ENCODE results near the gene PRRT1.

DNA sequence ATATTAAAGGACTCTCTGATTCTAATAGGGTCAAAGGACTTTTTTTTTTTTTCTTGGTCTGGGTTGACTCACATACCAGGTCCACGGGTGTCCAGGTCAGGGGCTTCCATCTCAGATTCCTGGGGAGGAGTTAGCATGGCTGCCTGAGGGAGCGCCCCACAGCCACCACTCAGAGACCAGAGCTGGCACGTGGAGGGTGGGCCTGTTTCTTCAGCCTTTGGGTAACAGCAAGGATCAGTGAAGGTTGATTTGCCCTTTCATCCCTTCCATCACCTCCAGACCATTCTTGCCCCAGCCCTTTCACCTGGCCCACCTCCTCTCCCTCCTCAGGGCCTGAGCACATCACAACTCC lies 46.6 kb upstream of the PRRT1 start:
- TF ChIP-seq, protein P1, sequence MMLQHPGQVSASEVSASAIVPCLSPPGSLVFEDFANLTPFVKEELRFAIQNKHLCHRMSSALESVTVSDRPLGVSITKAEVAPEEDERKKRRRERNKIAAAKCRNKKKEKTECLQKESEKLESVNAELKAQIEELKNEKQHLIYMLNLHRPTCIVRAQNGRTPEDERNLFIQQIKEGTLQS (IDR thresholded peaks at IDR 0.05), result no peak
- TF ChIP-seq CTCF (IDR thresholded peaks at IDR 0.05; ENCODE audit: low read depth, low read length, missing input control) (no peak), SP1 (IDR thresholded peaks at IDR 0.05) (no peak), YY1 (IDR thresholded peaks at IDR 0.05) (no peak), JUND (IDR thresholded peaks at IDR 0.05) (no peak), HNF4A (conservative IDR thresholded peaks at IDR 0.05) (no peak), HNF4G (IDR thresholded peaks at IDR 0.05) (no peak)

Measured in liver (tissue), 3 donors.